HEK293 (cell line): ENCODE results near the gene HADHA.

ENCODE experiments used
- CTCF ChIA-PET: fragments of 350-600 bp; formaldehyde crosslinking; extraction: SDS; loops from one replicate; lab custom pipeline; 2021; ENCODE audit warnings: antibody characterized with exemption; lab: Yijun Ruan, JAX
- POLR2A ChIA-PET: fragments of 300-600 bp; formaldehyde crosslinking; extraction: SDS; loops from one replicate; lab custom pipeline; 2020; ENCODE audit warnings: antibody characterized with exemption, inconsistent platforms; lab: Yijun Ruan, JAX
- H3K27ac ChIP-seq: fragments of 200-500 bp; sonication (Bioruptor generic); 2 replicates; pipeline ENCODE4 v1.5.1; 2014; ENCODE audit warnings: low read depth, low read length, control low read depth, inconsistent platforms; ENCODE audit errors: extremely low read depth
- H3K36me3 ChIP-seq, 2 experiments: fragments of 200-500 bp in 1 of 2; sonication (Bioruptor generic) in 1 of 2; 1 replicate in 1 of 2; 2 replicates in 1 of 2; pipeline ENCODE4 v1.5.1; 2014 to 2017; ENCODE audit warnings: inconsistent platforms in 2 of 2, low read length in 2 of 2; ENCODE audit not compliant: control insufficient read depth in 2 of 2, insufficient read depth in 1 of 2
- H3K4me1 ChIP-seq: fragments of 200-500 bp; sonication (Bioruptor generic); 2 replicates; pipeline ENCODE4 v1.5.1; 2014; ENCODE audit warnings: mild to moderate bottlenecking, low read length, inconsistent platforms; ENCODE audit not compliant: control insufficient read depth, insufficient read depth
- H3K4me3 ChIP-seq: 2 replicates; pipeline ENCODE4 v1.5.1; 2011; ENCODE audit warnings: low read depth, mild to moderate bottlenecking, control low read depth, low read length, moderate library complexity
- H3K9me3 ChIP-seq: fragments of 200-500 bp; sonication (Bioruptor generic); 2 replicates; pipeline ENCODE4 v1.5.1; 2014; ENCODE audit warnings: low read depth, low read length, inconsistent platforms; ENCODE audit not compliant: control insufficient read depth, insufficient read depth
- CTCF ChIP-seq: fragments of 450-650 bp; formaldehyde crosslinking; IDR thresholded peaks from 2 replicates; pipeline ENCODE4 v1.5.1; 2016; ENCODE audit warnings: missing biosample characterization, missing genetic modification characterization
- SCRT1 ChIP-seq: fragments of 450-650 bp; formaldehyde crosslinking; IDR thresholded peaks from 2 replicates; pipeline ENCODE4 v1.5.1; 2016; ENCODE audit warnings: missing biosample characterization, missing genetic modification characterization, borderline replicate concordance
- SCRT2 ChIP-seq: fragments of 450-650 bp; formaldehyde crosslinking; IDR thresholded peaks from 2 replicates; pipeline ENCODE4 v1.5.1; 2016; ENCODE audit warnings: missing biosample characterization, missing genetic modification characterization
- TCF7L2 ChIP-seq: IDR thresholded peaks from 2 replicates; pipeline ENCODE4 v1.6.1; 2011; ENCODE audit warnings: low read depth, mild to moderate bottlenecking, inconsistent platforms, low read length, moderate library complexity, borderline replicate concordance
- TRIM28 ChIP-seq: IDR thresholded peaks from 2 replicates; pipeline ENCODE4 v1.6.1; 2011; ENCODE audit warnings: low read length, control low read depth, borderline replicate concordance
- YY1 ChIP-seq: fragments of 450-650 bp; formaldehyde crosslinking; IDR thresholded peaks from 2 replicates; pipeline ENCODE4 v1.5.1; 2018; ENCODE audit warnings: missing biosample characterization, missing genetic modification characterization
- ZBTB1 ChIP-seq: fragments of 450-650 bp; formaldehyde crosslinking; IDR thresholded peaks from 2 replicates; pipeline ENCODE4 v1.5.1; 2016; ENCODE audit warnings: missing biosample characterization, missing genetic modification characterization
- ZNF132 ChIP-seq: fragments of 450-650 bp; formaldehyde crosslinking; IDR thresholded peaks from 2 replicates; pipeline ENCODE4 v1.5.1; 2017; ENCODE audit warnings: missing biosample characterization, missing genetic modification characterization, borderline replicate concordance
- ZNF133 ChIP-seq: fragments of 450-650 bp; formaldehyde crosslinking; IDR thresholded peaks from 2 replicates; pipeline ENCODE4 v1.5.1; 2016; ENCODE audit warnings: missing biosample characterization, missing genetic modification characterization
- ZNF146 ChIP-seq: fragments of 450-650 bp; formaldehyde crosslinking; IDR thresholded peaks from 2 replicates; pipeline ENCODE4 v1.5.1; 2016; ENCODE audit warnings: missing biosample characterization, missing genetic modification characterization
- ZNF175 ChIP-seq: fragments of 450-650 bp; formaldehyde crosslinking; IDR thresholded peaks from 2 replicates; pipeline ENCODE4 v1.5.1; 2016; ENCODE audit warnings: missing biosample characterization, missing genetic modification characterization
- ZNF211 ChIP-seq: fragments of 450-650 bp; formaldehyde crosslinking; IDR thresholded peaks from 2 replicates; pipeline ENCODE4 v1.5.1; 2016; ENCODE audit warnings: low read depth, missing biosample characterization, missing genetic modification characterization
- ZNF214 ChIP-seq: fragments of 450-650 bp; formaldehyde crosslinking; IDR thresholded peaks from 2 replicates; pipeline ENCODE4 v1.5.1; 2017; ENCODE audit warnings: missing biosample characterization, mild to moderate bottlenecking, missing genetic modification characterization, borderline replicate concordance
- ZNF311 ChIP-seq: fragments of 450-650 bp; formaldehyde crosslinking; IDR thresholded peaks from 2 replicates; pipeline ENCODE4 v1.5.1; 2017; ENCODE audit warnings: missing biosample characterization, missing genetic modification characterization, borderline replicate concordance
- ZNF449 ChIP-seq: fragments of 450-650 bp; formaldehyde crosslinking; IDR thresholded peaks from 2 replicates; pipeline ENCODE4 v1.5.1; 2017; ENCODE audit warnings: missing biosample characterization, mild to moderate bottlenecking, missing genetic modification characterization, moderate library complexity
- ZNF473 ChIP-seq: fragments of 450-650 bp; formaldehyde crosslinking; IDR thresholded peaks from 2 replicates; pipeline ENCODE4 v1.5.1; 2017; ENCODE audit warnings: missing biosample characterization, missing genetic modification characterization
- ZNF549 ChIP-seq: fragments of 450-650 bp; IDR thresholded peaks from 2 replicates; pipeline ENCODE4 v1.5.1; 2018; ENCODE audit warnings: missing biosample characterization, missing genetic modification characterization, mild to moderate bottlenecking, inconsistent platforms, moderate library complexity
- ZNF626 ChIP-seq: fragments of 450-650 bp; sonication (Bioruptor Pico); formaldehyde crosslinking; IDR thresholded peaks from 2 replicates; pipeline ENCODE4 v1.5.1; 2018; ENCODE audit warnings: missing biosample characterization, missing genetic modification characterization, inconsistent platforms
- ZNF629 ChIP-seq: fragments of 450-650 bp; formaldehyde crosslinking; IDR thresholded peaks from 2 replicates; pipeline ENCODE4 v1.5.1; 2017; ENCODE audit warnings: missing biosample characterization, missing genetic modification characterization
- ZNF654 ChIP-seq: fragments of 450-650 bp; formaldehyde crosslinking; IDR thresholded peaks from 2 replicates; pipeline ENCODE4 v1.5.1; 2016; ENCODE audit warnings: low read depth, missing biosample characterization, missing genetic modification characterization
- ZNF76 ChIP-seq: fragments of 450-650 bp; formaldehyde crosslinking; IDR thresholded peaks from 2 replicates; pipeline ENCODE4; 2016; ENCODE audit warnings: low read depth, missing biosample characterization, missing genetic modification characterization, borderline replicate concordance
- ZNF791 ChIP-seq: fragments of 450-650 bp; formaldehyde crosslinking; IDR thresholded peaks from 2 replicates; pipeline ENCODE4 v1.5.1; 2016; ENCODE audit warnings: missing biosample characterization, missing genetic modification characterization
- ZSCAN5A ChIP-seq: fragments of 450-650 bp; formaldehyde crosslinking; IDR thresholded peaks from 2 replicates; pipeline ENCODE4 v1.5.1; 2016; ENCODE audit warnings: missing biosample characterization, missing genetic modification characterization
- TF ChIP-seq, protein P1 (sequence below): fragments of 450-650 bp; formaldehyde crosslinking; IDR thresholded peaks from 2 replicates; pipeline ENCODE4 v1.5.1; 2016; ENCODE audit warnings: missing biosample characterization, missing genetic modification characterization, borderline replicate concordance
- TF ChIP-seq, protein P2 (sequence below): fragments of 450-650 bp; formaldehyde crosslinking; IDR thresholded peaks from 2 replicates; pipeline ENCODE4 v1.5.1; 2016; ENCODE audit warnings: missing biosample characterization, missing genetic modification characterization

Gene HADHA

GRCh38 chr2:26216587-26216986 lies 27.8 kb downstream of the HADHA start:
- peaks cover 15 to 63% of the 10 kb centered on the region in 2 experiments for H3K36me3 ChIP-seq
- no peak overlapping the region for H3K27ac ChIP-seq
- CTCF ChIA-PET, result interaction anchor here (0.6 kb wide), 1 partner anchor 128 kb away, joined by 4 read pairs; no protein-coding TSS in a partner anchor
- H3K9me3 ChIP-seq, result no peaks in the 10 kb centered on the region
- H3K4me1 ChIP-seq, result no peaks in the 10 kb centered on the region
- H3K4me3 ChIP-seq, result no peak overlapping the region
- POLR2A ChIA-PET, result no interaction called here
- TF ChIP-seq ZNF133 (tag by site-specific recombination) (no peak), ZNF473 (tag by site-specific recombination) (no peak), TCF7L2 (no peak), ZNF626 (no peak), ZNF654 (tag by site-specific recombination) (no peak), ZNF549 (tag by site-specific recombination) (no peak)
- TF ChIP-seq, all 188 proteins: peak for 0

GRCh38 chr2:26215833-26216232 lies 28.6 kb downstream of the HADHA start:
- no peaks in the 10 kb centered on the region for H3K9me3 ChIP-seq
- no peak overlapping the region for H3K4me3 ChIP-seq
- H3K4me1 ChIP-seq, result no peaks in the 10 kb centered on the region
- H3K27ac ChIP-seq, result no peak overlapping the region
- ChIA-PET CTCF (interaction anchor here (0.6 to 1.0 kb wide), 2 partner anchors 15 to 123 kb away, joined by 3 read pairs; no protein-coding TSS in a partner anchor), POLR2A (no interaction called here)
- peaks cover 18 to 68% of the 10 kb centered on the region in 2 experiments for H3K36me3 ChIP-seq
- TF ChIP-seq ZNF449 (tag by site-specific recombination) (no peak), ZNF629 (tag by site-specific recombination) (no peak), ZNF132 (tag by site-specific recombination) (no peak), SCRT2 (tag by site-specific recombination) (no peak), ZNF76 (tag by site-specific recombination) (no peak), TRIM28 (no peak), ZNF175 (tag by site-specific recombination) (no peak), ZNF214 (no peak), CTCF (tag by site-specific recombination) (no peak), ZNF211 (tag by site-specific recombination) (no peak), ZNF791 (tag by site-specific recombination) (no peak), YY1 (tag by site-specific recombination) (no peak), ZBTB1 (tag by site-specific recombination) (no peak), ZNF146 (tag by site-specific recombination) (no peak), ZSCAN5A (tag by site-specific recombination) (no peak), ZNF311 (tag by site-specific recombination) (no peak), SCRT1 (tag by site-specific recombination) (no peak)
- TF ChIP-seq, protein P1, sequence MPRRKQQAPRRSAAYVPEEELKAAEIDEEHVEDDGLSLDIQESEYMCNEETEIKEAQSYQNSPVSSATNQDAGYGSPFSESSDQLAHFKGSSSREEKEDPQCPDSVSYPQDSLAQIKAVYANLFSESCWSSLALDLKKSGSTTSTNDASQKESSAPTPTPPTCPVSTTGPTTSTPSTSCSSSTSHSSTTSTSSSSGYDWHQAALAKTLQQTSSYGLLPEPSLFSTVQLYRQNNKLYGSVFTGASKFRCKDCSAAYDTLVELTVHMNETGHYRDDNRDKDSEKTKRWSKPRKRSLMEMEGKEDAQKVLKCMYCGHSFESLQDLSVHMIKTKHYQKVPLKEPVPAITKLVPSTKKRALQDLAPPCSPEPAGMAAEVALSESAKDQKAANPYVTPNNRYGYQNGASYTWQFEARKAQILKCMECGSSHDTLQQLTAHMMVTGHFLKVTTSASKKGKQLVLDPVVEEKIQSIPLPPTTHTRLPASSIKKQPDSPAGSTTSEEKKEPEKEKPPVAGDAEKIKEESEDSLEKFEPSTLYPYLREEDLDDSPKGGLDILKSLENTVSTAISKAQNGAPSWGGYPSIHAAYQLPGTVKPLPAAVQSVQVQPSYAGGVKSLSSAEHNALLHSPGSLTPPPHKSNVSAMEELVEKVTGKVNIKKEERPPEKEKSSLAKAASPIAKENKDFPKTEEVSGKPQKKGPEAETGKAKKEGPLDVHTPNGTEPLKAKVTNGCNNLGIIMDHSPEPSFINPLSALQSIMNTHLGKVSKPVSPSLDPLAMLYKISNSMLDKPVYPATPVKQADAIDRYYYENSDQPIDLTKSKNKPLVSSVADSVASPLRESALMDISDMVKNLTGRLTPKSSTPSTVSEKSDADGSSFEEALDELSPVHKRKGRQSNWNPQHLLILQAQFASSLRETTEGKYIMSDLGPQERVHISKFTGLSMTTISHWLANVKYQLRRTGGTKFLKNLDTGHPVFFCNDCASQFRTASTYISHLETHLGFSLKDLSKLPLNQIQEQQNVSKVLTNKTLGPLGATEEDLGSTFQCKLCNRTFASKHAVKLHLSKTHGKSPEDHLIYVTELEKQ (tag by site-specific recombination), result no peak
- TF ChIP-seq, protein P2, sequence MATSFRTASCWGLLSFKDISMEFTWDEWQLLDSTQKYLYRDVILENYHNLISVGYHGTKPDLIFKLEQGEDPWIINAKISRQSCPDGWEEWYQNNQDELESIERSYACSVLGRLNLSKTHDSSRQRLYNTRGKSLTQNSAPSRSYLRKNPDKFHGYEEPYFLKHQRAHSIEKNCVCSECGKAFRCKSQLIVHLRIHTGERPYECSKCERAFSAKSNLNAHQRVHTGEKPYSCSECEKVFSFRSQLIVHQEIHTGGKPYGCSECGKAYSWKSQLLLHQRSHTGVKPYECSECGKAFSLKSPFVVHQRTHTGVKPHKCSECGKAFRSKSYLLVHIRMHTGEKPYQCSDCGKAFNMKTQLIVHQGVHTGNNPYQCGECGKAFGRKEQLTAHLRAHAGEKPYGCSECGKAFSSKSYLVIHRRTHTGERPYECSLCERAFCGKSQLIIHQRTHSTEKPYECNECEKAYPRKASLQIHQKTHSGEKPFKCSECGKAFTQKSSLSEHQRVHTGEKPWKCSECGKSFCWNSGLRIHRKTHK (tag by site-specific recombination), result no peak
